OCI-LY1 (cell line): ENCODE measurements around the gene NME2.

Experiments
- EZH2 ChIP-seq: fragments of 200-600 bp; sonication (generic), shearing (Covaris generic); IDR thresholded peaks from 2 replicates; pipeline ENCODE4 v1.8.0; 2017; ENCODE audit warnings: borderline replicate concordance, mixed run types, mild to moderate bottlenecking, antibody characterized with exemption, low read length, moderate library complexity, mixed read lengths
- TF ChIP-seq, protein P1 (sequence below): fragments of 200-600 bp; sonication (generic), shearing (Covaris generic); IDR thresholded peaks from 2 replicates; pipeline ENCODE4 v1.5.1; 2017; ENCODE audit warnings: mild to moderate bottlenecking, antibody characterized with exemption, low read length, moderate library complexity, mixed read lengths

DNA sequence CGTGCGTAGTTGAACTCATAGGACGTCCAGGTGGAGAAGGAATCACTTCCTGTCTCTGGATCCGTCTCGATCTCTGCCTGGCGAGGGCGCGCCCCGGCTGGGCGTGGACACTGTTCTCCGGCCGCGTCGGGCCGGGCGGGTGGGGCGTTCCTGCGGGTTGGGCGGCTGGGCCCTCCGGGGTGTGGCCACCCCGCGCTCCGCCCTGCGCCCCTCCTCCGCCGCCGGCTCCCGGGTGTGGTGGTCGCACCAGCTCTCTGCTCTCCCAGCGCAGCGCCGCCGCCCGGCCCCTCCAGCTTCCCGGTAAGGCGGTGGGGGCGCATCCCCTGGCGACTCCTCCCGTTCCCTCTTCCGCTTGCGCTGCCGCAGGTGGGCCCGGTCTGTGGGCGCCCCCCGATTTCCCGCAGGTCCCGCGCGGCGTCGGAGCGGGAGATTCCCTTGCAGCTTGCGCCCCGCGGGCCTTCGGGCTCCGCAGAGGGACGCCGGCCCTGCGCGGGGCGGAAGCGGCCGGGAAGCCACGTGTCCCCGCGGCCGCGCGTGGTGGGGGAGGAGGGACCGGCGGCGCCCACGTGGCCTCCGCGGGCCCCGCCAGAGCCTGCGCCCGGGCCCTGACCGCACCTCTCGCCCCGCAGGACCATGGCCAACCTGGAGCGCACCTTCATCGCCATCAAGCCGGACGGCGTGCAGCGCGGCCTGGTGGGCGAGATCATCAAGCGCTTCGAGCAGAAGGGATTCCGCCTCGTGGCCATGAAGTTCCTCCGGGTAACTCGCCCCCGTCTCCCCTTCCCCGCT, at the start of gene NME2:
- TF ChIP-seq, protein P1, sequence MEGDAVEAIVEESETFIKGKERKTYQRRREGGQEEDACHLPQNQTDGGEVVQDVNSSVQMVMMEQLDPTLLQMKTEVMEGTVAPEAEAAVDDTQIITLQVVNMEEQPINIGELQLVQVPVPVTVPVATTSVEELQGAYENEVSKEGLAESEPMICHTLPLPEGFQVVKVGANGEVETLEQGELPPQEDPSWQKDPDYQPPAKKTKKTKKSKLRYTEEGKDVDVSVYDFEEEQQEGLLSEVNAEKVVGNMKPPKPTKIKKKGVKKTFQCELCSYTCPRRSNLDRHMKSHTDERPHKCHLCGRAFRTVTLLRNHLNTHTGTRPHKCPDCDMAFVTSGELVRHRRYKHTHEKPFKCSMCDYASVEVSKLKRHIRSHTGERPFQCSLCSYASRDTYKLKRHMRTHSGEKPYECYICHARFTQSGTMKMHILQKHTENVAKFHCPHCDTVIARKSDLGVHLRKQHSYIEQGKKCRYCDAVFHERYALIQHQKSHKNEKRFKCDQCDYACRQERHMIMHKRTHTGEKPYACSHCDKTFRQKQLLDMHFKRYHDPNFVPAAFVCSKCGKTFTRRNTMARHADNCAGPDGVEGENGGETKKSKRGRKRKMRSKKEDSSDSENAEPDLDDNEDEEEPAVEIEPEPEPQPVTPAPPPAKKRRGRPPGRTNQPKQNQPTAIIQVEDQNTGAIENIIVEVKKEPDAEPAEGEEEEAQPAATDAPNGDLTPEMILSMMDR: no peak
- TF ChIP-seq EZH2: no peak
